ENCODE results near the gene MARK4.
"Not testable (repeated sequence)": the region's sequence is repeated elsewhere in the genome, so short reads cannot be mapped to it uniquely, and the experiment has no call there.

MARK4 gene

DNA sequence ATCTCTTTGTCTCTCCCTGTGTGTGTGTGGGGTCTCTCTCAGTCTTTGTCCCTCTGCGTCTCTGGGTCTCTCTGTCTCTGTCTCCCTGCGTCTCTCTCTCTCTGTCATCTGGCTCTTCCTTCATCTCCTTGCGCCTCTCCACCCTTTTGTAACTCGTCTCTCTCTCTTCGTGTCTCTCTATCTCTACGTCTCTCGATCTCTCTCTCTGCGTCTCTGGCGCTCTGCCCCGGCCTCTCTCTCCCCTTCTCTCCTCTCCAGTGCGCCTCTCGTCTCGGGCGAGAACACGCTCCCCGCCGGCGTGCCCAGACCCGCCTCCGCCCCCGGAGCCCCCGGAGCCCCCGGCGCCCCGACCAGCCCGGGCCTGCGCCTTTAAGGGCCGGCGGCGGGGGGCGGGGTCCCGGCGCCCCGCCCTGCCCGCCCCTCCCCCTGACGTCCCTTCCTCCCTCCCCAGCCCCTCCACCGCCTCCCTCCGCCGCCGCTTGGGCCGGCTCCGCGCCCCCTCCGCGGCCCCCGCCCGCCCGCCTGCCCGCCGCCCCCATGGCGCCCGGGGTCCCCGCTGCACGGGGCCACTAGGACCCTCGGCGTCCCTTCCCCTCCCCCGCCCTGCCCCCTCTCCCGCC lies at the start of gene MARK4:
TSS of gene MARK4 (plus strand) at position 440 of the 620 bp plus-strand sequence. CDS start 318 bp downstream, outside the sequence.
- DNase-seq (ENCODE audit: low spot score): peak; percentile 94

DNA sequence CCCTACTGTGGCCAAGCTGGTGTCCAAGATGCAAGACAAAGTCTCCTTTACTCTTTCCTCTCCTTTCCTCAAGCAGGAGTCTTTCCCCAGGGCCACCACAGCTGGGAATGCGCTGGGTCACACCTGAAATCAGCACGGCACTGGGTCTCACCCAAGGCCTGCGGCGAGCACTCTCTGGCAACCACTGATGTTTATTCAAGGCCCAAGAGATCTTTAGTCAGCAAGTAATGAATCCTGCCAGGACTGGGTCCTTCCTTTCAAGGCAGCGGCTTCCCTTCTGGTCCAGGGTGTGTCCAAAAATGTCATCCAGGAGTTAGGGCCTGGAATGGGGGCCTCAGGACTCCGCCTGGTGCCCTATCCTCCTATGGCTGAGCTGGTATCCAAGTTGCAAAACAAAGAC lies 48.4 kb upstream of the MARK4 start:
- no peak for DNase-seq (ENCODE audit: low spot score)

DNA sequence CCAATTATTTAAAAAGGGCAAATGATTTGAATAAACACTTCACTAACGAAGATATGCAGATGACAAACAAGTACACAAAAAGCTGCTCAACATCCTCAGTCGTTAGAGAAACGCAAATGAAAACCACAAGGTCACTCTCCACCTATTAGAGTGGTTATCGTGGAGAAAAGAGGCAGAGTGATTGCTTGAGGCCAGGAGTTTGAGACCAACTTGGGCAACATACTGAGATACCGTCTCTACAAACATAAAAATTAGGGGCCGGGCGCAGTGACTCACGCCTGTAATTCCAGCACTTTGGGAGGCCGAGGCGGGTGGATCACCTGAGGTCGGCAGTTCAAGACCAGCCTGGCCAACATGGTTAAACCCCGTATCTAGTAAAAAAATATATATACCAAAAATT lies 45.3 kb upstream of the MARK4 start:
- DNase-seq (ENCODE audit: low spot score): no peak

DNA sequence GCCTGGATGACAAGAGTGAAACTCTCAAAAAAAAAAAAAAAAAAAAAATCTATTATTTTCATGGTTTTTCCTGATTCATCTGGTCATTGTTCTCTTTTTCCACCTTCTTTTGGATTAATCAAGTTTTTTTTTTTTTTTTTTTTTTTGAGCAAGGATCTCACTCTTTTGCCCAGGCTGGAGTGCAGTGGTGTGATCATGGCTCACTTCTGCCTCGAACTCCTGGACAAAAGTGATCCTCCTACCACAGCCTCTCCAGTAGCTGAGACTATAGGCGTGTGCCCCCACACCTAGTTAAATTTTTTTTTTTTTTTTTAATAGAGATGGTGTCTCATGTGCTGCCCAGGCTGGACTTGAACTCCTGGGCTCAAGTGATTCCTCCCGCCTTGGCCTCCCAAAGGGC lies 44.7 kb upstream of the MARK4 start:
- DNase-seq (ENCODE audit: low spot score): no peak

DNA sequence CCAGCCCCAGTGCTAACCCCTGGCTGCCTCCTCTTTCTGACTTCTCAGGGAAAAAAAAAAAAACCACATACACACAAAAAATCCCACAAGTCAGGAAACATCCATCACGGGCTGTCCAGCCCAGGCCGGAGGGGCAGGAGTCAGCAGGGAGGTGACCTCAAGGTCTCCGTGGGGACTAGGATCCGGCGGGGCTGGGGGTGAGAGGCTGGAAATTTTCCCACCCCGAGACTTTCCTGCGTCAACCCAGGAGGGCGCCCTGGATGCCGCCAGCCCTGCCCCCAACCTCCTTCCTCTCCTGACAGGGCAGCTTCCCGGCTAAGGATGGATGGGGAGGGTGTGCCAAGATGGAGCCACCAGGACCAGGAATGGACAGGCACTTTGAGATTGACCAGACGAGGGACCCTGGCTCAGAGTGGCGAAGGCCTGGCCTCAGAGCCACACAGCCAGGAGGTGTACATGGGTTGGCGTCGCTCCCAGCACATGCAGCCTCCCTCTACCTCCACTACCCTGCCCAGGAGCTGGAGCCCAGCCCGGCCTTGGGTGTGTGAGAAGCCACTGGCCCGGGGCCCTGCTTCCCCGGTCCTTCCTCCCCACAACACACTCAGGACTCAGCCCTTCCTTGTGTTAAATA lies 39.2 kb upstream of the MARK4 start:
- DNase-seq (ENCODE audit: low spot score): no peak

DNA sequence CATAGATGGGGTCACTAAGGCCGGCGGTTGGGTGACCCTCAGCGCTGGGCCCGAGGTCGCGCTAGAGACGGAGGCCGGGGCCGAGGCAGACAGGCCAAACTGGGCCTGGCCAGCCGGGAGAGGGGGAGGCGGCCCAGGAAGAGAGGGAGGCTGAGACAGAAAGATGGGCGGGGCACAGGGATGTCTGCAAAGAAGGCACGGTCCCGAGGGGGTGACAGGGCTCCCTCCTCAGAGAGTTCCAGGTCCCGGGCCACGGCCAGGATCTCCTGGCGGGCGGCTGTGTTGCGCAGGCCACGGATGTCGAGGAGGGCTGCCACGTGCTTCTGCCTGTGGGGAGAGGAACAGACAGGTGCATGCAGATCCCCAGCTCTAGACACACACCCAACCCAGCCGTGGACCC lies 38.0 kb upstream of the MARK4 start:
- DNase-seq (ENCODE audit: low spot score): no peak

DNA sequence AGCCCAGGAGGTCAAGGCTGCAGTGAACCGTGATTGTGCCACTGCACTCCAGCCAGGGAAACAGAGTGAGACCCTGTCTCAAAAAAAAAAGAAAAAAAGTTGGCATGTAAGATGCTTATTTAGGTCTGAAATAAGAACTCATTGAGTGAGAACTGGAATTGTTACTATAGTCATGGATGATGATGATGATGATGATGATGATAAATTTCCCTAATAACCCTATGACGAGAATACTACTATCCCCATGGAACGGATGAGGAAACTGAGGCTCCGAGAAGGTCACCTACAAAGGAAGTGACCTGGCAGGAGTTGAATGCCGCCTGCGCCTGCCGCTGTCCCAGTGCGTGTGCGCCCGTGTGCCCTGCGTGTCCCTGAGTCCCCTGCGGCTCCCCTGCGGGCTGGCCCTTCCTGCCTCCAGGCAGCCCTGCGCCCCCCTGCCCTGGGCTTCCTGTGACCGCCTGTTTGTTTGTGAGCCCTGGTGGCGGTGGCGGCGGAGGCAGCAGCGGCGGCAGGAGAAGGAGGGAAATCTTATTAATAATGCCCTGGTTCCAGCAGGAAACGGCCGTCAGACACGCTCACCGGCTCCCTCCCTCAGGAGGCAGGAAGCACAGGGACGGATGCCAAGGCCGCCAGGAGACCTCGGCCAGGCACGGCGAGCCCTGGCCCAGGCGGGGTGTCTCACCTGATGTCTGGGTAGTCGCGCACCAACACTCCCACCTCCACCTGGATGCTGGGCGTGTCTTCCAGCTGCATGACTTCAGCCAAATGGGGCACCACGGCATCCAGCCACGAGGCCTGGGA lies 35.5 kb upstream of the MARK4 start:
- no peak for DNase-seq (ENCODE audit: low spot score)

DNA sequence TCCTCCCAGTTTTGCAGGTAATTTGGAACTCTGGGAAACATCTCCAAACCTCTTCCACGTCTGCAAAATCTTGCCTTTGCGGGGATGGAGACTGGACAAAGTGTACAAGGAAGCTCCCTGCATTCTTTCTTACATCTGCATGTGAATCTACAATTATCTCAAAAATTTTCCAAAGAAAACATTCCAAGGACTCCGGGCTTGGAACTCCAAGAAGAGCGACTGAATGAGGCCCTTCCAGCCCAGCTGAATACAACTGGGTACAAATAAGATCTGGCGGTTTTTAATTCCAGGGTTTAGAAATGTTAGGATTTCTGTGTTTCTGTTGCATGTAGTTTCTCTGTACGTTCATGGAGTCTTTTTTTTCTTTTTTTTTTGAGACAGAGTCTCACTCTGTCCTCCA lies 34.4 kb upstream of the MARK4 start:
- DNase-seq (ENCODE audit: low spot score): no peak

DNA sequence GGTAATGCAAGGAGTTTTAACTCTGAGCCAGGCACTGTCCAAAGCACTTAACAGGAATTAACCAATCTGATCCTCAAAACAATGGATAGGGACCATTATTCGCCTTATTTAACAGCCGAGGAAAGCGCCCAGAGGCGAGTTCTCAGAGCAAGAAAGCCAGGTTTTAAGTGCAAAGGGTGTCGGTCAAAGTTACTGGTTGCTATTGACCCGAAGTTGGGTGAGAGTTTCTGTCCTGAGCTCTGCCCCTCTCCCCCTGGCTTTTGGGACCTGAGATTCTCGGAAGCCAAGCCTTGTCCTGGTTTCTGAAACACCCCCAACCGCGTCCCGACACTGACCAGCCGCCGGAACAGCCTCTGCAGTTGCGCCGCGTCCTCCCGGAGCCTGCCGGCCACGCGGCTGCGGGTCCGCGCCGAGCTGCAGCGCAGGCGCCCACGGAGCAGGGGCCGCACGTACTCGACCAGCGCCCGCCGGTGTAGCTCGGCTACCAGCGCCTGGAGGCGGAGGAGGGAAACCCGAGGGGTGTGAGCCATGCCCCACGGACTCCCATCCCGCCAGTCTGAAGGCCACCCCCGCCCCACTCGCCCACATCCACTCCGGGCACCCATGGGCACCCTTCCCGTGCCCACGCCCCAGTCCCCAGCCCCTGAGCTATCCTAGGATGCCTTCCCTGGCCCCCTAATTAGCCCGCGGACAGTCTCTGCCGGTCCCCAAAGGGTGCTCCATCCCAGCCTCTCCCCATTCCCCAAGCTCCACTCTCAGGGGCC lies 33.7 kb upstream of the MARK4 start:
- DNase-seq (ENCODE audit: low spot score): no peak

DNA sequence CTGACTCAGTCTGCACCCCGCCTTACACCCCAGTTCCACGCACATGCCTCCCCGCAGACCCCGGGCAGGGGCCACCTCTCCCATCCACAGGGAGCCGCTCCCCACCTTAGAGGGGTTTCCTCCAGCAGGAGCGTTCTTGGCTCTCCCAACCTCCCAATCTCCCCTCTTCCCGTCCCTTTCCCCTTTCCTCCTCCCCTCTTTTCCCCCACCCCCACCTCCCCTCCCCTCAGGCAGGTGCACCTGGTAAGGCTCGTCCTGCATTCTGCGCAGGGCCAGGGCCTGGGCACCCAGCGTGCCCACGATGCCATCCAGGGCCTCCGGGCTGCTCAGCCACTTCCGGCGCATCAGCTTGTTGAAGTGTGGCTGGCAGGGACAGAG lies 33.1 kb upstream of the MARK4 start:
- no peak for DNase-seq (ENCODE audit: low spot score)

DNA sequence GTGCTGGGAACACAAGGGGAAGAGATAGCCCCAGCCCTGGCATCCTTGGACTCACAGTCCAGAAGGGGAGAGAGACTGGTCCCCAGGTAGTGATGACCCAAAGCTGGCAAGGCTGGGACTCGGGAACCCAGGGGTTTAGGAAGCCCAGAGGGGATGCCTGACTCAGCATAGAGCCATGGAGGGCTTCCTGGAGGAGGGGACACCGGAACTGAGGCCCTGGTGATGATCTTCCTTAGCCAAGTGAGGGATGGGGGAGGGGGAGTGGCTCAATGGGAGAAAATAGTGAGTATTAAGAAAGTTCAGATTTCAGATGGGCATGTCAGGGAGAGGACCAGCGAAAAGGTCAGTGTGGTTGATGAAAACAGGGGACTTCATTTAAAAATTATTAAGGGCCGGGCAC lies 32.6 kb upstream of the MARK4 start:
- DNase-seq (ENCODE audit: low spot score): peak; percentile 2

DNA sequence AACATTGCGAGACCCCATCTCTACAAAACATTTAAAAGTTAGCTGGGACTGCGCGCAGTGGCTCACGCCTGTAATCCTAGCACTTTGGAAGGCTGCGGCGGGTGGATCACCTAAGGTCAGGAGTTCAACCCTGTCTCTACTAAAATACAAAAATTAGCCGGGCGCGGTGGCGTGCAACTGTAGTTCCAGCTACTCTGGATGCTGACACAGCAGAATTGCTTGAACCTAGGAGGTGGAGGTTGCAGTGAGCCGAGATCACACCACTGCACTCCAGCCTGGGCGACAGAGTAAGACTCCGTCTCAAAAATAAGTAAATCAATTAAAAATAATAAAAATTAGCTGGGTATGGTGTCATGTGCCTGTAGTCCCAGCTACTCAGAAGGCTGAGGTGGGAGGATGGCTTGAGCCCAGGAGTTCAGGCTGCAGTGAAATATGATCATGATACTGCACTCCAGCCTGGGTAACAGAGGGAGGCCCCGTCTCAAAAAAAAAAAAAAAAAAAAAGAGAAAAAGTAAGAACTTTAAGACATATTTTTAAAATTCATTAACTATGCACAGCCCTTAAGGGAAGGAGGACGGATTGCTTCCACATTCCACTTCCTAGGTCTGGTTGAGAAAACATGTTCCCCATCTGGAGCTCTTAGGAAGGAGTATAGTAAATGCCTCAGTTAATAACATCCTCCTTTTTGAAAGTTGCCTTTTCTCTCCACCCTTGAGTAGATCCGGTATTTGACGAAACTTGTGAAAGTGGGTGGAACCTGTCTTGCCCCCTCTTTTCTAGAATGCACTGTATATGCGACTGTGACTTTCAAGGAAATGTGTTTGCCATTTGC lies 31.9 kb upstream of the MARK4 start:
- no peak for DNase-seq (ENCODE audit: low spot score)

DNA sequence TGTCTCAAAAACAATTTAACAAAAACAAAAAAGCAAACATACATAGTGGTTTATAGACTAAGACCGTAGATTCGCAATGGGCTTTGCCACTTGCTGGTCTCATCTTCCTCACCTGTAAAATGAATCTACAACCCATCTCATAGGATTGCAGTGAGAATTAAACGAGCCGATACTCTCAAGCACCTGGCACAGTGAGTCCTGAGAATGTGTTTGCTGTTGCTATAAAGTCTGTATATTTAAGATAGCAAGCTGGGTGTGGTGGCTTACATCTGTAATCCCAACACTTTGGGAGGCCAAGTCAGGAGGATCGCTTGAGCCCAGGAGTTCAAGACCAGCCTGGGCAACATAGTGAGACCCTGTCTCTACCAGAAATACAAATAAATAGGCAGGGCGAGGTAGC lies 28.3 kb upstream of the MARK4 start:
- no peak for DNase-seq (ENCODE audit: low spot score)

DNA sequence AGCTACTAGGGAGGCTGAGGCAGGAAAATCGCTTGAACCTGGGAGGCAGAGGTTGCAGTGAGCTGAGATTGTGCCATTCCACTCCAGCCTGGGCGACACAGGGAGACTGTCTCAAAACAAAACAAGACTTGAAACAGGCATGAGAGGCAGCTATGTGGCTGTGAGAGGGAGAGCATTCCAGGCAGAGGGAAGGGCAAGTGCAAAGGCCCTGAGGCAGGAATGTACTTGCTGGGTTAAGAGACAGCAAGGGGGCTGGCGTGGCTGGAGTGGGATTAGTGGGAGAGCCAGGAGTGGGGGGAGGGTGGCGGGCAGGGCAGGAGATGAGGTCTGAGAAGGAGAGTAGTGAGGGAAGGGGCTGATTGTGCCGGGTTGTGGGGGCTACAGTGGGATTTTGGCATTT lies 27.2 kb upstream of the MARK4 start:
- DNase-seq (ENCODE audit: low spot score): no peak

DNA sequence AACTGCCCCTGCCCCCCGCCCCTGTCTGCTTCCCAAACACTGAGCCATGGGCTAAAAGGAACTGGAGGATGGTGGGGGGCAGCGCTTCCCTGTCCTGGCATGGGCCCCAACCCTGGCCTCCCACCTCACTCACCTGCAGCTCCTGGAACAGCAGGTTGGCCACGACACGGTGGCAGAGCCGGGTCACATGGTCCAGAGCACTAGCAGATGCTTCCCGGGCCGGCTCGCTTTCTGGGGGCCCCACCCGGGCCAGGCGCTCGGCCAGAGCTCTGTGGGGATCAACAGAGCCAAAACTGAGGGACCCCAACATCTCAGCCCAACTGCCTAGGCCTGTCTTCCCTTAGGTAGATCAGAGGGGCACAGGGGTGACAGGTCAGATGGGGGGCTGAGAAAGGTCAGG lies 26.4 kb upstream of the MARK4 start:
- no peak for DNase-seq (ENCODE audit: low spot score)

DNA sequence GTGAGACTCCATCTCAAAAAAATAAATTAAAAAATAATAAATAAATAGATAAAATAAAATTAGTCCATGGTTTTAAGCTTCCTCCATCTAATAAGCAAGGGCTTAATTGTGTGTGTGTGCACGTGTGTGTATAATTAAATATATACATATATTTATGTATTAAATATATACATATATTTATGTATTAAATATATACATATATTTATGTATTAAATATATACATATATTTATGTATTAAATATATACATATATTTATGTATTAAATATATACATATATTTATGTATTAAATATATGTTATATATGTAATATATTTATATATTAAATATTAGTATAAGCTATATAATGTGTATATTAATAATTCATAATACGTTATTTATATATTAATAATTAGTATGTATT lies 22.0 kb upstream of the MARK4 start:
- not testable (repeated sequence) for DNase-seq (ENCODE audit: low spot score)

DNA sequence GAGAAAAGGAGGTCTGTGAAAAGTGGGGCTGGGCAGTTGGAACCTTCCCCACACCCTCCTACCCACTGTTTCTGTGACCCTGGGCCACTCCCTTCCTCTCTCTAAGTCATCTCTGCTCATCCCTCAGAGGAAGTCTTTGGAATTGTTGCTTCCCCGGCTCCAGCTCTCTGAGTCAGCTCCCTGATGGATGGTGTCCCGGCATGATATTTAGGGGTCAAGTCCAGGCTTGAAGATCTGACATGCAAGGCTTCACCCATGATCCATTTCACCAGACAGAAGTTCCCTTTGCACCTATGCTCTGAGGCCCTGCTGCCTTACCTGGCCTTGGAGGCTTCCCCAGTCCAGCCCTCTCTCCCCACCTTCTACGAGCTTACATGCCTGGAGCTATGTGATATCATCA lies 19.2 kb upstream of the MARK4 start:
- no peak for DNase-seq (ENCODE audit: low spot score)

DNA sequence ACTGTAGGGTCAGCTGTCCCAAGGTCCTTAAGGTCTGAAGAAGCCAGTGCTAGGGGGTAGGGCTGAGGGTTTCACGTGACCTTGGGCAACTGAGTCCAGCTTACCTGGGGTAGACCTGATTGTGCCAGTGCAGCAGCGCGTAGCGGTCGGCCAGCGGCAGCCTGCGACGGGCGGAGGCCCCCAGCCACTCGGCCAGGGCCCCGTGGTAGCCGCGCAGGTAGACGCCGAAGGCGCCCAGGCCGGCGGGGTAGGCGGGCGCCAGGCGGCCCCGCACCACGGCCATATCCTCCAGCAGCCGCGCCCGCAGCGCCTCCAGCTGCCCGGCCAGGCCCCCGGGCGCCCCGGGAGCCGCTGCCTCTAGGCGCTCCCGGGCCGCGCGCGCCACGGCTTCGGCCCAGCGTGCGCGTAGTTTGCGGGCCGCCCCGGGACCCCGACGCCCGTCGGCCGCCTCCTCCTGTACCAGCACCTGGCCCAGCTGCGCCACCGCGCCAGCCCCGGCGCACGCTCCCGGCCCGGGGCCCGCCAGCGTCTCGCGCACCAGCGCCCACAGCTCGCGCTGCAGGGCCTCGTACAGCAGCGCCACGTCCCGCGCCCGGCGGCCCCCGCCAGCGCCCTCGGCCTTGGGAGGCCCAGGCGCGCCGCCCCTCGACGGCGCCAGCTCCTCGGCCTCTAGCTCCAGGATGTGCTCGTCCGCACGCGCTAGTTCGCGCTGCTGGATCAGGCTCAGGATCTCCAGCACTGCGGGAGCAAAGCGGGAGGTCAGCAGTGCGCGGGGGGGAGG lies 16.8 kb upstream of the MARK4 start:
- no peak for DNase-seq (ENCODE audit: low spot score)

DNA sequence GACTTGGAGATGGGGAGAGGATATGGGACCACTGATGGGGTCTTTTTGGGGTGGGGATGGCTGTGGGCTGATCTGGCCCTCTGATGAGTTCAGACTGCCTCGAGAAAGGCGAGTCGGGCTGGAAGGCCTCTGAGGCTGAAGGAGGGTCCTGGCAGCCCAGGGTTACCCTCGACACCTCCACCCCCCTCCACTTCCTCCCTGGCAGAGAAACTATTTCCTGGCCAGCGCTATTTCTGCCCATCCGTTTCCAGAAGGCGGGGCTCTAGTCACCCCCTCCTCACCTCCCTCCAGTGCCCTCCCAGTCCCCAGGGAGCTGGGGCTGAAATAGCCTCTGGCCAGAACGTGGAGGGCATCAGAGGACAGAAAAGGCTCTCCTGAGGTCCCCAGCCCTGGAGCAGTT lies 15.6 kb upstream of the MARK4 start:
- no peak for DNase-seq (ENCODE audit: low spot score)

DNA sequence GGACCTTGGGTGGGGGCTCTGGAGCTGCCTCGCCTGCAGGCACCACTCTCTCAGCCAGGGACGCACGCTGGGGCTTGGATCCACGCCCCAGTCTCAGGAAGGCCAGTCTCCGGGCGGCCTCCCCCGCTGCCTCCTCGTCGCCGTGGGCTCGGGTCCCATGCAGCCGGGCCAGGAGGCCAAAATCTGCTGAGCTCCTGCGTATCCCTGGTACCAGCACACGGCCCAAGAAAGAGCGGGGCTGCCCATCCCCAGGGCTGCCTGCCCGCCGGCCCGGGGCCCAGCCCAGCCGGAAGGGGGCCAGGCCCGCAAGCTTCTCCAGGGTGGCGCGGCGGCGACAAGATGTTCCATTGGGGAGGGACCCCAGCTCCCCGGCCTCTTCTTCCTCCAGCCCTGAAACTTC lies 12.5 kb upstream of the MARK4 start:
- DNase-seq (ENCODE audit: low spot score): no peak

DNA sequence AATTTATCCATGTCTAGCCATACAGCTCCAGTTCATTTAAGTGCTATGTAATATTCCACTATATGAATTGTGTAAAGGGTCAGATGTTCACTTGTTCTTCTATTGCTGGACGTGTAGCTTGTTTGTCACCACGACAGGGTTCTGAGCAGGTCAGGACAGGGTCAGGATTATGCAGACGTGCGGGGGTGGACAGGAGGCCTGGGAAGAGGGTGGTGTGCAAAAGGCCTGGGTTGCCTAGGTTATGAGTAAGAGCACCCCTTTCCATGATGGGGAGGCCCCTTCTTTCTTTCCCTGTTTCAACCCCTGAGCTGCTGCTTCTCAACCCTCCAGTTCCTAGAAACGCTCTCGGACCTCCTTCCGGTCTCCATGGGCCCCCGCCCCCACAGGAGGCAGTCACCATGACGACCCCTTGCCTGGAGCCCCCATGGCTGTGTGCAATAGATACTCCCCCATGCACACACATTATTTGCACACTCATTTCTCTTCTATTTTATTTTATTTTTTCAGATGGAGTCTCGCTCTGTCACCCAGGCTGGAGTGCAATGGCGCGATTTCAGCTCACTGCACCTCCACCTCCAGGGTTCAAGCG lies 7.8 kb upstream of the MARK4 start:
- DNase-seq (ENCODE audit: low spot score): no peak

Measured in HuH-7.5 (cell line).